PC-3 (cell line): Measurements from ENCODE around the gene LAD1. TPM values are rescaled to one million over a fixed set of nuclear protein-coding genes. Genes with fewer than 3 reads are reported as not detected.

Source experiments
- ATAC-seq: fragments of 200-7000 bp; cut with Tn5 transposase; 2 replicates; pipeline ENCODE4 v1.9.1; 2020; ENCODE audit warnings: mild to moderate bottlenecking, moderate library complexity
- BruUV-seq: library from RNA; stranded (reverse); fragments of 400-500 nt; replicated peaks from 2 replicates; lab custom pipeline; 2021; lab: Mats Ljungman, UMichigan
- CTCF ChIA-PET: fragments of 300-600 bp; sonication (Branson Sonifier 250); formaldehyde crosslinking; loops from one replicate; lab custom pipeline; 2022; ENCODE audit warnings: antibody characterized with exemption; lab: Charles Lee
- POLR2A ChIA-PET: fragments of 300-600 bp; sonication (Branson Sonifier 250); formaldehyde crosslinking; loops from one replicate; lab custom pipeline; 2022; ENCODE audit warnings: antibody characterized with exemption; ENCODE audit not compliant: unreplicated experiment; lab: Charles Lee
- DNase-seq: peaks from one replicate; pipeline ENCODE4 v3.0.0-alpha.2; 2015
- H2AFZ ChIP-seq: fragments of 300-600 bp; sonication (generic); 2 replicates; pipeline ENCODE4 v1.6.0; 2016; ENCODE audit warnings: antibody characterized with exemption, low read length
- H3F3A ChIP-seq: fragments of 300-600 bp; sonication (generic); one replicate; pipeline ENCODE4 v1.6.0; 2017; ENCODE audit warnings: antibody characterized with exemption, low read length, control low read depth, mild to moderate bottlenecking; ENCODE audit not compliant: unreplicated experiment
- H3K27ac ChIP-seq: fragments of 300-600 bp; sonication (generic); 2 replicates; pipeline ENCODE4 v1.5.1; 2016; ENCODE audit warnings: mild to moderate bottlenecking, low read length
- H3K27me3 ChIP-seq: fragments of 300-600 bp; sonication (generic); 2 replicates; pipeline ENCODE4 v1.6.1; 2016; ENCODE audit warnings: low read length, mixed read lengths
- H3K36me3 ChIP-seq: fragments of 300-600 bp; sonication (generic); 2 replicates; pipeline ENCODE4 v1.6.1; 2016; ENCODE audit warnings: low read depth, mixed run types, low read length, mixed read lengths
- H3K4me1 ChIP-seq: fragments of 300-600 bp; sonication (generic); 2 replicates; pipeline ENCODE4 v1.5.1; 2016; ENCODE audit warnings: low read length; ENCODE audit not compliant: insufficient read depth
- H3K4me2 ChIP-seq: fragments of 300-600 bp; sonication (generic); 2 replicates; pipeline ENCODE4 v1.6.0; 2016; ENCODE audit warnings: low read length
- H3K4me3 ChIP-seq: fragments of 300-600 bp; sonication (generic); 2 replicates; pipeline ENCODE4 v1.5.1; 2016; ENCODE audit warnings: mild to moderate bottlenecking, low read length, mixed read lengths
- H3K79me2 ChIP-seq: fragments of 300-600 bp; sonication (generic); 2 replicates; pipeline ENCODE4 v1.6.1; 2017; ENCODE audit warnings: low read length, mixed read lengths
- H3K9ac ChIP-seq: fragments of 300-600 bp; sonication (generic); 2 replicates; pipeline ENCODE4 v1.6.0; 2016; ENCODE audit warnings: mild to moderate bottlenecking, low read length
- H3K9me2 ChIP-seq: fragments of 300-600 bp; sonication (generic); replicated peaks from 2 replicates; pipeline ENCODE4 v1.6.1; 2016; ENCODE audit warnings: mixed run types, low read length, mixed read lengths
- H3K9me3 ChIP-seq: fragments of 300-600 bp; sonication (generic); 2 replicates; pipeline ENCODE4 v1.6.1; 2016; ENCODE audit warnings: low read length, mixed read lengths
- H4K20me1 ChIP-seq: fragments of 300-600 bp; sonication (generic); 2 replicates; pipeline ENCODE4 v1.6.1; 2016; ENCODE audit warnings: low read length, mixed read lengths
- EZH2 ChIP-seq: fragments of 300-600 bp; sonication (generic); IDR thresholded peaks from one replicate; pipeline ENCODE4 v1.6.1; 2017; ENCODE audit warnings: antibody characterized with exemption, mild to moderate bottlenecking, low read length; ENCODE audit not compliant: unreplicated experiment
- EZH2phosphoT487 ChIP-seq: fragments of 300-600 bp; sonication (generic); IDR thresholded peaks from 2 replicates; pipeline ENCODE4 v1.6.1; 2018; ENCODE audit warnings: mild to moderate bottlenecking, antibody characterized with exemption, low read length, borderline replicate concordance
- intact Hi-C: fragments of 100-400 bp; cut with micrococcal nuclease; formaldehyde crosslinking; loops from 2 replicates; pipeline ENCODE4 v1.9.0; 2023
- total RNA-seq: library from RNA; depleted of rRNA; stranded (reverse); fragments of >200 nt; gene quantifications from 2 replicates; pipeline ENCODE4 v1.2.3, GENCODE V29; 2014
- TF ChIP-seq, protein P1 (sequence below): fragments of 300-600 bp; sonication (generic); conservative IDR thresholded peaks from 2 replicates; pipeline ENCODE4 v1.5.1; 2017; ENCODE audit warnings: antibody characterized with exemption, low read depth, mild to moderate bottlenecking, low read length

Gene LAD1
- total RNA-seq, 1 experiment from 2014 or later: 310 TPM

DNA sequence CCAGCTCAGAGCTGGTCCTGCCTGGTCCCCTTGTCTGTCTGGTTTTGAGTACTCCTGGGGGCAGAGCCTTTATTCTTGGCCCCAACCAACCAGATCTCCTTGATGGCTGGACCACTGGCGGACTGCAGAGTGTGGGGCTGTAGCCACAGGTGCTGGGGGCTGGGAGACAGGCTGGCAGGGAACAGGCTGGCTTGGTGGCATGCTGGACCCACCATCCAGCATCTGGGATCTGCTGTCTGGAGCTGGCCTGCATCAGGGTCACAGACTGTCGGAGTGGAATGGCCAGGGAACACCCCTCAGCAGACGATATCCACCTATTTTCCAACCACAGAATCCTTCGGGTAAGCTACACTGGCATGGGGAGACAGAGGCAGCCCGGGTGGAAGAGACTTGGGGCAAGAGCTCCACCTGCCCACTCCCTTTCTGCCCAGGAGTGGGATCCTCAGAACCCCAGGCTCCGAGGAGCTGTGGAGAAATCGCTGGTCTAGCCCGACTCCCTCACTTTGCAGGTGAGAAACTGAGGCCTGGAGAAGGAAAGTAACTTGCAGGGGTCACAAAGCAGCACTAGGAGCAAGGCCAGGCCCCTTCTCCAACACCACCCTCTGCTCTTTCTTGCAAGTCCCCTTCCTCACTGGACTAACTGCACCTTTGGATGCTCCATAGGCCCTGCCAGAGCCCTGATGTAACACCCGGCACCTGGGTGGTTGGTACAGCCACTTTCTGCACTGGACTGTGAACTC lies 62.2 kb downstream of the LAD1 start:
- no TSS peak for BruUV-seq

GRCh38 chr1:201335901-201336300 lies 63.2 kb downstream of the LAD1 start:
- POLR2A ChIA-PET: no interaction called here
- H2AFZ ChIP-seq: no peak overlapping the region
- H3K27me3 ChIP-seq: no peaks in the 10 kb centered on the region
- H4K20me1 ChIP-seq: no peaks in the 10 kb centered on the region
- no peaks in the 10 kb centered on the region for H3K9me3 ChIP-seq
- H3K9me2 ChIP-seq: no peaks in the 10 kb centered on the region
- H3F3A ChIP-seq: no peaks in the 10 kb centered on the region
- CTCF ChIA-PET: no interaction called here
- no peak overlapping the region for H3K27ac ChIP-seq
- no peaks in the 10 kb centered on the region; the same call in 1 of the 2 replicates for H3K36me3 ChIP-seq
- intact Hi-C loops: no loop called here
- H3K4me3 ChIP-seq: no peak overlapping the region
- TF ChIP-seq, protein P1, sequence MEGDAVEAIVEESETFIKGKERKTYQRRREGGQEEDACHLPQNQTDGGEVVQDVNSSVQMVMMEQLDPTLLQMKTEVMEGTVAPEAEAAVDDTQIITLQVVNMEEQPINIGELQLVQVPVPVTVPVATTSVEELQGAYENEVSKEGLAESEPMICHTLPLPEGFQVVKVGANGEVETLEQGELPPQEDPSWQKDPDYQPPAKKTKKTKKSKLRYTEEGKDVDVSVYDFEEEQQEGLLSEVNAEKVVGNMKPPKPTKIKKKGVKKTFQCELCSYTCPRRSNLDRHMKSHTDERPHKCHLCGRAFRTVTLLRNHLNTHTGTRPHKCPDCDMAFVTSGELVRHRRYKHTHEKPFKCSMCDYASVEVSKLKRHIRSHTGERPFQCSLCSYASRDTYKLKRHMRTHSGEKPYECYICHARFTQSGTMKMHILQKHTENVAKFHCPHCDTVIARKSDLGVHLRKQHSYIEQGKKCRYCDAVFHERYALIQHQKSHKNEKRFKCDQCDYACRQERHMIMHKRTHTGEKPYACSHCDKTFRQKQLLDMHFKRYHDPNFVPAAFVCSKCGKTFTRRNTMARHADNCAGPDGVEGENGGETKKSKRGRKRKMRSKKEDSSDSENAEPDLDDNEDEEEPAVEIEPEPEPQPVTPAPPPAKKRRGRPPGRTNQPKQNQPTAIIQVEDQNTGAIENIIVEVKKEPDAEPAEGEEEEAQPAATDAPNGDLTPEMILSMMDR: no peak
- no peak for TF ChIP-seq EZH2phosphoT487
- no peak for TF ChIP-seq EZH2
- ATAC-seq (no peak), DNase-seq (no peak)
- H3K4me1 ChIP-seq: no peaks in the 10 kb centered on the region
- no peaks in the 10 kb centered on the region for H3K79me2 ChIP-seq
- no peak overlapping the region for H3K4me2 ChIP-seq
- H3K9ac ChIP-seq: no peak overlapping the region
- BruUV-seq: no TSS peak

More for the DNA sequence above, 62.2 kb downstream of the LAD1 start:
- ChIA-PET CTCF (no interaction called here), POLR2A (no interaction called here)
- H3K36me3 ChIP-seq: 0 out of 2 replicates have a peak, but pooled peaks cover 2% of the 10 kb centered on the region
- no peaks in the 10 kb centered on the region for H3K9me2 ChIP-seq
- H3K4me3 ChIP-seq: no peak overlapping the region
- H2AFZ ChIP-seq: no peak overlapping the region
- no peak overlapping the region for H3K27ac ChIP-seq
- H3K79me2 ChIP-seq: no peaks in the 10 kb centered on the region
- H4K20me1 ChIP-seq: no peaks in the 10 kb centered on the region
- no peak overlapping the region for H3K9ac ChIP-seq
- intact Hi-C loops: no loop called here
- TF ChIP-seq EZH2phosphoT487 (no peak), EZH2 (no peak)
- TF ChIP-seq, protein P1: no peak
- DNase-seq: no peak
- no peak overlapping the region for H3K4me2 ChIP-seq
- no peak for ATAC-seq
- no peaks in the 10 kb centered on the region for H3F3A ChIP-seq
- H3K4me1 ChIP-seq: no peaks in the 10 kb centered on the region
- no peaks in the 10 kb centered on the region for H3K27me3 ChIP-seq
- peaks cover 2% of the 10 kb centered on the region for H3K9me3 ChIP-seq
